Endothelial cell of umbilical vein (primary cell): Measurements from ENCODE around the gene LMNB1. TPM values are rescaled to one million over a fixed set of nuclear protein-coding genes. Genes with fewer than 3 reads are reported as not detected.
"Not testable (repeated sequence)": the region's sequence is repeated elsewhere in the genome, so short reads cannot be mapped to it uniquely, and the experiment has no call there.

Experiments
- BruUV-seq: library from RNA; stranded (reverse); fragments of 400-500 nt; replicated peaks from 2 replicates; lab custom pipeline; 2021; lab: Mats Ljungman, UMichigan
- CTCF ChIA-PET: fragments of 300-600, 350-600 bp; sonication (Branson Sonifier 250); formaldehyde crosslinking; loops from one replicate; lab custom pipeline; 2021; ENCODE audit warnings: antibody characterized with exemption, inconsistent platforms; lab: Charles Lee
- POLR2A ChIA-PET: fragments of 300-600, 350-600 bp; sonication (Branson Sonifier 250); formaldehyde crosslinking; loops from one replicate; lab custom pipeline; 2021; ENCODE audit warnings: antibody characterized with exemption, inconsistent platforms; lab: Charles Lee
- DNase-seq: peaks from one replicate; pipeline ENCODE4 v3.0.0-alpha.2; 2011; ENCODE audit warnings: low read depth, low spot score
- FAIRE-seq: peaks from 2 replicates; lab custom pipeline; 2011; peaks lifted over from hg19 to GRCh38; lab: Jason Lieb, UNC
- H2AFZ ChIP-seq: 2 replicates; pipeline ENCODE4 v1.6.0; 2012; ENCODE audit warnings: low read depth, low read length, control low read depth, inconsistent platforms
- H3K27ac ChIP-seq: 2 replicates; pipeline ENCODE4 v1.5.1; 2011; ENCODE audit warnings: low read depth, mild to moderate bottlenecking, control low read depth, low read length, moderate library complexity; ENCODE audit not compliant: insufficient read depth
- H3K27me3 ChIP-seq, 2 experiments: 2 replicates each; pipeline versions ENCODE4 v1.6.0 to v1.6.1; 2011; ENCODE audit warnings: low read length in 2 of 2, mixed read lengths in 1 of 2; ENCODE audit not compliant: control insufficient read depth in 2 of 2, insufficient read depth in 2 of 2
- H3K36me3 ChIP-seq, 2 experiments: 2 replicates in 1 of 2; 3 replicates in 1 of 2; pipeline ENCODE4 v1.5.1; 2011; ENCODE audit warnings: low read length in 2 of 2, mild to moderate bottlenecking in 1 of 2, moderate library complexity in 1 of 2; ENCODE audit not compliant: control insufficient read depth in 2 of 2, insufficient read depth in 2 of 2; ENCODE audit errors: extremely low read depth in 1 of 2
- H3K4me1 ChIP-seq: 3 replicates; pipeline ENCODE4 v1.5.1; 2011; ENCODE audit warnings: mild to moderate bottlenecking, low read length; ENCODE audit not compliant: control insufficient read depth, insufficient read depth; ENCODE audit errors: extremely low read depth
- H3K4me2 ChIP-seq: 2 replicates; pipeline ENCODE4 v1.6.1; 2011; ENCODE audit warnings: low read length, control low read depth, mixed read lengths; ENCODE audit not compliant: insufficient read depth
- H3K4me3 ChIP-seq, 3 experiments: fragments of 200-600 bp in 1 of 3; sonication (generic), shearing (Covaris generic) in 1 of 3; replicated peaks in 1 of 3; 2 replicates each; pipeline ENCODE4 v1.5.1; 2011 to 2016; ENCODE audit warnings: control low read depth in 3 of 3, low read length in 3 of 3, mild to moderate bottlenecking in 2 of 3, inconsistent platforms in 1 of 3, low read depth in 1 of 3, moderate library complexity in 1 of 3; ENCODE audit not compliant: insufficient read depth in 1 of 3
- H3K79me2 ChIP-seq: 2 replicates; pipeline ENCODE4 v1.6.0; 2012; ENCODE audit warnings: low read length, inconsistent platforms; ENCODE audit not compliant: control insufficient read depth, insufficient read depth
- H3K9ac ChIP-seq: replicated peaks from 2 replicates; pipeline ENCODE3; 2011; ENCODE audit warnings: low read length, control low read depth; ENCODE audit not compliant: insufficient read depth; ENCODE audit errors: extremely low read depth
- H3K9me1 ChIP-seq: replicated peaks from 3 replicates; pipeline ENCODE4 v1.6.0; 2011; ENCODE audit warnings: mild to moderate bottlenecking, low read length; ENCODE audit not compliant: control insufficient read depth, insufficient read depth; ENCODE audit errors: extremely low read depth
- H3K9me3 ChIP-seq: replicated peaks from 2 replicates; pipeline ENCODE4 v1.5.1; 2012; ENCODE audit warnings: low read length, inconsistent platforms; ENCODE audit not compliant: control insufficient read depth, insufficient read depth
- H4K20me1 ChIP-seq: replicated peaks from 2 replicates; pipeline ENCODE3; 2011; ENCODE audit warnings: mild to moderate bottlenecking, low read length; ENCODE audit not compliant: control insufficient read depth, insufficient read depth; ENCODE audit errors: extremely low read depth
- dilution Hi-C: fragments of 300-500 bp; cut with MboI; formaldehyde crosslinking; loops from one replicate; pipeline ENCODE4 v1.15.0; 2019; ENCODE audit warnings: low sequenced_read_pairs; ENCODE audit not compliant: extremely low pct_ligation_motif_present
- intact Hi-C: fragments of 100-400 bp; cut with micrococcal nuclease; formaldehyde crosslinking; loops from one replicate; pipeline ENCODE4 v1.10.0; 2022
- polyA plus RNA-seq, 4 experiments: library from polyadenylated mRNA; depleted of rRNA in 3 of 4; stranded (reverse) in 3 of 4; unstranded in 1 of 4; fragments of >200 nt; gene quantifications; 2 replicates each; pipeline versions ENCODE4 v1.2.1 to v1.2.3, GENCODE V29; 2011 to 2012; ENCODE audit warnings: missing spikeins in 1 of 4
- total RNA-seq: library from RNA; stranded (reverse); gene quantifications from 2 replicates; pipeline ENCODE4 v1.2.3, GENCODE V29; 2021

LMNB1 gene
- total and polyA plus RNA-seq, 2 donors (not counting 3 experiments of a cell fraction or from before 2014, with no cell fraction given): 45.2 to 144 TPM

GRCh38 chr5:126839407-126839806 is 62.5 kb downstream of the LMNB1 start:
- H3K9ac ChIP-seq, H2AFZ ChIP-seq, FAIRE-seq, dilution Hi-C loops, POLR2A ChIA-PET, H3K9me1 ChIP-seq, H3K4me3 ChIP-seq, H3K9me3 ChIP-seq, H4K20me1 ChIP-seq, DNase-seq, H3K79me2 ChIP-seq, BruUV-seq, H3K27ac ChIP-seq, H3K4me2 ChIP-seq, H3K27me3 ChIP-seq, H3K4me1 ChIP-seq: not testable (repeated sequence)
- peaks cover under 1 to 12% of the 10 kb centered on the region in 2 experiments for H3K36me3 ChIP-seq
- intact Hi-C loops: loop anchor here (2.0 to 5.0 kb wide), 2 partner anchors 203 to 653 kb away; no protein-coding TSS in a partner anchor
- CTCF ChIA-PET: interaction anchor here (1.2 kb wide), 1 partner anchor 15 kb away, joined by 3 read pairs; no protein-coding TSS in a partner anchor

GRCh38 chr5:126843375-126843774 is 66.4 kb downstream of the LMNB1 start:
- H3K79me2 ChIP-seq, H4K20me1 ChIP-seq, H3K4me3 ChIP-seq, H3K27ac ChIP-seq, BruUV-seq, H3K36me3 ChIP-seq, H3K4me2 ChIP-seq, intact Hi-C loops, DNase-seq, POLR2A ChIA-PET, dilution Hi-C loops, H2AFZ ChIP-seq, H3K9me1 ChIP-seq, H3K9ac ChIP-seq, H3K27me3 ChIP-seq, CTCF ChIA-PET, H3K9me3 ChIP-seq, FAIRE-seq: not testable (repeated sequence)
- peaks cover 20% of the 10 kb centered on the region for H3K4me1 ChIP-seq

- H3K4me3 ChIP-seq, H3K36me3 ChIP-seq, BruUV-seq, H3K27me3 ChIP-seq, H4K20me1 ChIP-seq, dilution Hi-C loops, DNase-seq, H3K79me2 ChIP-seq, H3K9me3 ChIP-seq, H3K27ac ChIP-seq, H3K4me2 ChIP-seq, intact Hi-C loops, H3K9me1 ChIP-seq, H3K9ac ChIP-seq: not testable (repeated sequence)
- CTCF ChIA-PET: interaction anchor here (0.8 to 1.4 kb wide), 2 partner anchors 8 to 185 kb away, joined by 4 read pairs; partner anchors contain the start of gene MARCHF3
- FAIRE-seq: peak; percentile 4
- POLR2A ChIA-PET: interaction anchor here (0.6 kb wide), 1 partner anchor 410 kb away, joined by 4 read pairs; no protein-coding TSS in a partner anchor
- peak overlapping the region; percentile 51 for H2AFZ ChIP-seq
- peaks cover 20% of the 10 kb centered on the region for H3K4me1 ChIP-seq
These were observed 68.6 kb downstream of the LMNB1 start for GRCh38 chr5:126845470-126846070.
